IPS-18c (cell line): ENCODE results near the gene EML4.
"Not testable (repeated sequence)": the region's sequence is repeated elsewhere in the genome, so short reads cannot be mapped to it uniquely, and the experiment has no call there.

Source experiments
- H3K4me3 ChIP-seq: 2 replicates; pipeline ENCODE4 v1.7.0; 2013; ENCODE audit warnings: low read depth, mild to moderate bottlenecking, low read length, moderate library complexity; ENCODE audit not compliant: insufficient read depth
- H3K9me3 ChIP-seq: one replicate; pipeline ENCODE4 v1.6.1; 2013; ENCODE audit warnings: mild to moderate bottlenecking, low read length, moderate library complexity; ENCODE audit not compliant: control insufficient read depth, insufficient read depth

Gene EML4

DNA sequence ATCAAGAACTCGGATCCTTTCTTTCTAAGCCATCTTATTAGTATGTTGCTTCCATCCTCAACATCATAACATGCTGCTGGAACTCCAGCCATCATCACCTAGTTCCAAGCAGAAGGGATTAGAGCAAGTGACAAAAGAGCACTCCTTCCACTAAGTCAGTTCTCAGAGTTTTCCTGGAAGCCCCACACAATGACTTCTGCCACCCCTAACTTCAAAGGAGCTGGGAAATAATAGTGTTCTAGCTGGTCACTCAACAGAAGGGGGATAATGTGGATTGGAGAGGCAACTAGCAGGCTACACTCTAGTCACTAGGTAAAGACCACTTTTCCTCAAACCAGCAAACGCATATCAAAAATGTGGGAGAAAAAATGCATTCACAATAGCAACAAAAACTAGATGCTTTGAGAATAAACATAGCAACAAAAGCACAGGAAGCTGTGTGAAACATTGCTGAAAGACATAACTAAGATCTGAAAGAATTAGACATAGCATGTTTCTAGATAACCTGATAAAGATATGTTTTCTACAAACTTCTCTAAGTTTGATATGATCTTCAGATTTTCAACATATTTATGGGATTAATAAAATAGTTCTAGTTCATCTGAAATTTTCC, 152.4 kb downstream of the EML4 start:
- Histone ChIP-seq H3K4me3 (no peak overlapping the region), H3K9me3 (no peaks in the 10 kb centered on the region)

DNA sequence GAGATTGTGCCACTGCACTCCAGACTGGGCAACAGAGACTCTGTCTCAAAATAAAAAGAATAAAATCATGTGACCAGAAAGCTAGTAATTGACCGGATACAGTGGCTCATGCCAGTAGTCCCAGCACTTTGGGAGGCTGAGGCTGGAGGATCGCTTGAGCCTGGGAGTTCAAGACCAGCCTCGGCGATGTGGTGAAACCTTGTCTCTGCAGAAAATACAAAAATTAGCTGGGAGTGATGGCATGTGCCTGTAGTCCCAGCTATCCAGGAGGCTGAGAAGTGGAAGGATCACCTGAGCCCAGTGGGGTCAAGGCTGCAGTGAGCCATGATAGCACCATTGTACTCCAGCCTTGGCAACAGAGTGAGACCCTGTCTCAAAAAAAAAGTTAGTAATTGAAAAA, 155.1 kb downstream of the EML4 start:
- H3K9me3 ChIP-seq = no peaks in the 10 kb centered on the region

DNA sequence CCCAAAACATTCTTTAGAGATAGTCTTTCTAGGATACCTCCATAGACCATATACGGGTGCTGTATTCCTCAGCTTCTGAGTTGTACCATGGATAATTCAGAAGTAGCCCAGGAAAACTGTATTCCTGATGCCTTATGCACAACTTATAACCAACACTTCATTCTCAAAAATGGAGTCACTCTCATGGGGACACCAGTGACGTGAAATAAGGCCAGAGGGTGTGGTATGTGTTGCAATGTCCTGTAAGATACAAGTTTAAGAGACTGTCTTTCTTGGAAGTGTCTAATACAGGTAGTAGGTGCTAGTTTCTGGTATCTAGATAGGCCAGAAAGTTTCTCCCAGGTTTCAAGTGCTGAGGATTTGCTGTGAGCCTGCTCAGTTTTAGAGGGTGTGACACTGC, 155.8 kb downstream of the EML4 start:
- Histone ChIP-seq H3K4me3 (no peak overlapping the region), H3K9me3 (no peaks in the 10 kb centered on the region)

More for the DNA sequence above, 155.1 kb downstream of the EML4 start:
- no peak overlapping the region for H3K4me3 ChIP-seq

DNA sequence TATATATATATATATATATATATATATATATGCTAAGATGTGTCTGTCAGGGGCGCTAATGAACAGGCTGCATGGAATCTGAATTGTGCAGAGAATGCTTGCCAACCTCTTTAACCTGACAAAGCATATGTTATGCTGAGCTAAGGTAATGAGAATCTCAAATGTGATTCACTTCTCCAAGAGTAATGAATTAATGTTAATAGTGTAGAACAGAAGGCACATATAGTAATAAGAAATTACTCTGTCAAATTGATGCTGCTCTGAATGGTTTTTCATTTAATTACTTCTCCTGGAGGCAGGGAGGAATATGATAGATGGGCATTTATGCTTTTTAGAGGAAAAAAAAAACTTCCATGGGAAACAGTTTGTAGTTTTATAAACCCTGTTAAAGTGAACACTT, 156.5 kb downstream of the EML4 start:
- H3K4me3 ChIP-seq = no peak overlapping the region
- H3K9me3 ChIP-seq = no peaks in the 10 kb centered on the region

DNA sequence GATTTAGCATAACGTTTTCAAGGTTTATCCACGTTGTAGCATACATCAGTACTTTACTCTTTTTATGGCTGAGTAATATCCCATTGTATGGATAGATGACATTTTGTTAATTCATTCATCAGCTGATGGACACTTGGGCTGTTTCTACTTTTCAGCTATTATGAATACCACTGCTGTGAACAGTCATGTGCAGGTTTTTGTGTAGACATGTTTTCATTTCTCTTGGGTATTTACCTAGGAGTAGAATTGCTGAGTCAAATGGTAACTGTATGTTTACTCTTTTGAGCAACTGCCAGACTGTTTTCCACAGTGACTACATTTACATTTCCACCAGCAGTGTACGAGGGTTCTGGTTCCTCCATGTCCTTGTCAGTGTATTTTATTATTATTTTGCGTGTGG, 158.0 kb downstream of the EML4 start:
- H3K4me3 ChIP-seq = no peak overlapping the region
- H3K9me3 ChIP-seq = no peaks in the 10 kb centered on the region

DNA sequence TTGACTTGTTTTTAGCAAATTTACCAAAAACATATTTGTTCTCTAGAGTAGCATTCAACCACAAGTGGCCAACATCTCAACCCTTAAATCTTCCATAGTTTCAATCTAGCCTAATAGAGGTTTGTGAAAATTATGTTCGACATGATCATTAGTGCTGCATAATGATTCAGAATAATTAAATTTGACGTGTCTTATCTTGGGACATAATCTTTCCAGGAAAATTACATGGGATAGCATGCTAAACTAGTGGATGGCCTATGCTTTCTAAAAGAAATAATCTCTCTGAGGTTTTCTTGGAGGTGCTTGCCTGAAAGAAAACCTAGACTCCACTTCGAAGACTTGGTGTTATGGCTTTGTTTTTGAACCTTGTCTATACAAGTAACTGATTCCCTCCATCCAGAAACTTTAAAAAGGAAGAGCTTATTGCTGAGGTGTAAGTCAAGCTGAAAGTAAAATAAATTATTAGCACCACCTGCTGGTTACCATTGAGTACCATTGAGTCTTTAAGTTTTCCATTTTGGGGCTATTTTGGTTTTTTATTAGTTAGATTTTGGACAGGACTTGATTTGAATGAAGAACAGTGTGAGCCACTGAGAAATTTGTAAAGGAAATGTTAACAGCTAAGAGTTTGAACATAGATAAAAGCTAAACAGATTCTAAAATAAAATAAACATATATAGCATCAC, 159.1 kb downstream of the EML4 start:
- Histone ChIP-seq H3K9me3 (no peaks in the 10 kb centered on the region), H3K4me3 (no peak overlapping the region)

DNA sequence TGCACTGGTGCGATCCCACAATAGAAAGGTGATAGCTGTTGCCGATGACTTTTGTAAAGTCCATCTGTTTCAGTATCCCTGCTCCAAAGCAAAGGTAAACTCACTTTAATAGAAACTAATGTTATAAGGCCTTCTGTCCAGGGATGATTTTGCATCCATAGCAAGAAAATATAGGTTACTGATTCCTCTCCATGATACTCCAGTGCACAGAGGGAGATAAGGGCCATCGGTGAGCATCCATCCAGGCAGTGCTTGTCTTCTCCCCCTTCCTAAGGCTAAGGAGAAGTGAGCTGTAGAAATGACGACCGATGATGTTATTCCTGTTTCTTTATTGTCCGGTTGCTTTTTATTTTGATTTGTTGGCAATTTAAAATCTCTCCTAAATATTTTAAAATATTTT, 159.8 kb downstream of the EML4 start:
- Histone ChIP-seq H3K4me3 (no peak overlapping the region), H3K9me3 (no peaks in the 10 kb centered on the region)

DNA sequence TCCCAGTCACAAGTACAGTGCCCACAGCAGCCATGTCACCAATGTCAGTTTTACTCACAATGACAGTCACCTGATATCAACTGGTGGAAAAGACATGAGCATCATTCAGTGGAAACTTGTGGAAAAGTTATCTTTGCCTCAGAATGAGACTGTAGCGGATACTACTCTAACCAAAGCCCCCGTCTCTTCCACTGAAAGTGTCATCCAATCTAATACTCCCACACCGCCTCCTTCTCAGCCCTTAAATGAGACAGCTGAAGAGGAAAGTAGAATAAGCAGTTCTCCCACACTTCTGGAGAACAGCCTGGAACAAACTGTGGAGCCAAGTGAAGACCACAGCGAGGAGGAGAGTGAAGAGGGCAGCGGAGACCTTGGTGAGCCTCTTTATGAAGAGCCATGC, 160.6 kb downstream of the EML4 start:
- Histone ChIP-seq H3K4me3 (no peak overlapping the region), H3K9me3 (no peaks in the 10 kb centered on the region)

DNA sequence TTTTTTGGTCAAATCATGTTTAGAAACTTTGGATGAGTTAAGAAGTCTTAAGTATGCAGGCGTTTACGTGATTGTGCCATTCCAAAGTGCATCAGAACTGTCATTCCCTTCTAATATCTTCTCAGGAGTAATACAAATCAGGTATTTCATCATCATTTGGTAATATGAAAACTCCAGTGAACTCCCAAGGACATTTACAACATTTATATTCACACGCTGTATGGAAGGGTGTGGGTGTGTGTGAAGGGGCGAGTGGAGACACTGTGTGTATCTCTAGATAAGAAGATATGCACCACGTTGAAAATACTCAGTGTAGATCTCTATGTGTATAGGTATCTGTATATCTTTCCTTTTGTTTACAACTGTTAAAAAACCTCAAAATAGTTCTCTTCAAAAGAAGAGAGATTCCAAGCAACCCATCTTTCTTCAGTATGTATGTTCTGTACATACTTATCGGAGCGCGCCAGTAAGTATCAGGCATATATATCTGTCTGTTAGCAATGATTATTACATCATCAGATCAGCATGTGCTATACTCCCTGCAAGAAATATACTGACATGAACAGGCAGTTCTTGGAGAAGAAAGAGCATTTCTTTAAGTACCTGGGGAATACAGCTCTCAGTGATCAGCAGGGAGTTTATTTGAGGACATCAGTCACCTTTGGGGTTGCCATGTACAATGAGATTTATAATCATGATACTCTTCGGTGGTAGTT, 162.6 kb downstream of the EML4 start:
- no peaks in the 10 kb centered on the region for H3K9me3 ChIP-seq
- H3K4me3 ChIP-seq = no peak overlapping the region

DNA sequence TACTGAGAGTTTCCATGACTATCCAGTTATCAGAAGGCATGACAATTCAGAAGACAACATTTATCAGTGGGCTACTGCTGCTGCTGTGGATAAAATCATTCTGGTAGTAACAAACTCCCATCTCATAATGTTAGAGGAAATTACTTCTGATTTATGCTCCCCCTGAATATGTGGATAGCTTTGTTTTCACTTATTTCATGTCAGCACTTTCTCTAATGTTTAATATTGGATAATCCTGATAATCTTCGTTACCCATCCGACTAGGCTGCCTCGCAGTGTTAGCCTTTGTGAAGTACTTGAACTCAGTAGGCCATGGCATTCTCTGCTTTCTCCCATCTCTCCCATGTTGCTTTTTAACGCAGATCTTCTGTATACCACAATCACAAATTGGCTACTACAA, 163.4 kb downstream of the EML4 start:
- no peak overlapping the region for H3K4me3 ChIP-seq
- no peaks in the 10 kb centered on the region for H3K9me3 ChIP-seq

DNA sequence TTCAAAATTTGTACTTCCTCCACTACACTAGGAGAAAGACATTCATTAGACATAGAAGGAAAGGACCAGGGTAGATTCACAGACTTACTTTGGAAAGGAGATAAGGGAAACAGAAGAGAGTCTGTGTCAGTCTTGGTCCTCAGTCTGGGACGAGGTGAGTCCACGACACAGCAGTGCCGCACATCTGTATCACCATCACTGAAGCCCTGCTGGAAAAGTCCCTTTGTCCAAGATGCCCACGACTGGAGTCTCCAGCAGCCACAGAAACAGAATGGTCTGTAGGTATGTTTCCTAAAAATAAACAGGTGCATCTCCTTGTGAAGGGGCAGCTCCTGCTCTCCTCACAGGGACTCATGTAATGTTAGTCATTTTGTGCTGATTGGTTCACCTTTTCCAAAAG, 164.4 kb downstream of the EML4 start:
- H3K9me3 ChIP-seq = no peaks in the 10 kb centered on the region

DNA sequence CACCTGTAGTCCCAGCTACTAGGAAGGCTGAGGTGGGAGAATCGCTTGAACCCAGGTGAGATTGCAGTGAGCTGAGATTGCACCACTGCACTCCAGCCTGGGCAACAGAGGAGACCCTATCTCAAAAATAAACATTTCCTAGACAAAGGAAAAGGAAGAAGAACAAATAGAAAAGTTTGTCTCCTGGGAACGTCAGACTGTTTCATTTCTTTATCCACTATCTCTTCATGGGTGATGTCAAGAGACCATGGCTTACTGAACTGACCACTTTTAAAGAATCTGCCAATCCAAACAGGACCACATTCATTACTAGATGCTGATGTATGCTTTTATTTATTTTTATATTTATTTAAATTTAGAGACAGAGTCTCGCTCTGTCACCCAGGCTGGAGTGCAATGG, 165.1 kb downstream of the EML4 start:
- no peaks in the 10 kb centered on the region for H3K9me3 ChIP-seq
- no peak overlapping the region for H3K4me3 ChIP-seq

More for the DNA sequence above, 164.4 kb downstream of the EML4 start:
- H3K4me3 ChIP-seq = no peak overlapping the region

DNA sequence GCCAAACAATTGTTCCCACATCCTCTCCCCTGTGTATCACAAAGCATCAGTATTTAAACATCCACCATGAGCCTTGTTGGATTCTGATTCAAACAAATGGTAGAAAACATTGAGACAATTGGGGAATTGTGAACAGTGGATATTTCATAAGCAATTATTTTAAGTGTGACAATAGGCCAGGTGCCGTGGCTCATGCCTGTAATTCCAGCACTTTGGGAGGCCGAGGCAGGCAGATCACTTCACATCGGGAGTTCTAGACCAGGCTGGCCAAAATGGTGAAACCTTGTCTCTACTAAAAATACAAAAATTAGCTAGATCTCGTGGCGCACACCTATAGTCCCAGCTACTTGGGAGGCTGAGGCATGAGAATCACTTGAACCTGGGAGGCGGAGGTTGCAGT, 165.7 kb downstream of the EML4 start:
- H3K4me3 ChIP-seq, H3K9me3 ChIP-seq: not testable (repeated sequence)

DNA sequence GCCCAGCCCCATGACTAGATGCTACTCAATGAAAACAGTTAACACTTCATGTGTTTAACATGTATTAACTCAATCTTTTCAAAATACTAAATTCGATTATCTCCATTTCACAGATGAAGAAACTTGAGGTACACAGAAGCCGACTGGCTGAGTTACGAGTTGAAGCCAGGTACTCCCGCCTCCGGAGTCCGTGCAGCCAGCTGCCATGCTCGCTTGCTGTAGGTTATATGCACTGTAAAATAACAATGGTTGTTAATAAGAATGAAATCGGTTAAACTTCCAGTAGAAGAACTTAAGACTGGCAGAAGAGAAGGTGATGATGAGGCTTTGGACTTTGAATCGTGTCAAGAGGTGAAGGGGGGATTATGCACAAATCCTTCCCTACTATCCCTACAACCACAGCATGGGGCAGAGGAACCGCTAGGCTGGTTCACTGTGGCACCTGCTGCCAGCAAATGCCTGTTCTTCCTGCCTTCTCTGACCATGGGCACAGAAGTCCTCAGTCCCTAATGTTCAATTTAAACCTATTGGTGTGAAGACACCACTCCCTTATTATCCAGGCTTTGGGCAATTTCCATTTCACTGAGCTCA, 166.5 kb downstream of the EML4 start:
- Histone ChIP-seq H3K9me3 (no peaks in the 10 kb centered on the region), H3K4me3 (no peak overlapping the region)

DNA sequence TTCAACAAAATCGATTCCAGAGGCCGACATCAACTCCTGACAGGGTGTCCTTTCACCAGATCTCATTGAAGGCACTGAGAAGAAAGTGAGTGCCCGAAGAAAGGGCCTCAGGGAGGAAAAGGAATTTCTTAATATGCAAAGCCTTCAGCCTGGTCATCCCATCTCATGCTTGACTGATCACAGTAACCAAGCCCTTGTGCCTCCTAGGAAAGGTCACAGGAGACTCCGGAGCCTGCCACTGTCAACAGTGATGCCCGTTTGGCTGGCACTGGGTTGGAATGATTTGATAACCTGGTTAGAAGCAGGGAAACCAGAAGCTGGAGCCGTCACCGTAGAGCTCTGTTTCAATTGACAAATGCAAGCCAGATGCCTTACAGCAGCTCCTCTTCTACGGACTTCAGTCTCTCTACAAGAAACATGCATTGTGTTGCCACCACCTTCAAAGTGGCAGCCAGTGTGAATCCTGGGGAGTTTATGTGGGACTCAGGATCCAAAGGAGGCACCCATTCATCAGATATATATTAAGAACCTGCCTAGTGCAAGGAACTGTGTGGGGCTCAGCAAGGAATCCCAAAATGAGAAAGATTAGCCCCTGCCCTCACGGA, 167.3 kb downstream of the EML4 start:
- no peaks in the 10 kb centered on the region for H3K9me3 ChIP-seq
- no peak overlapping the region for H3K4me3 ChIP-seq

DNA sequence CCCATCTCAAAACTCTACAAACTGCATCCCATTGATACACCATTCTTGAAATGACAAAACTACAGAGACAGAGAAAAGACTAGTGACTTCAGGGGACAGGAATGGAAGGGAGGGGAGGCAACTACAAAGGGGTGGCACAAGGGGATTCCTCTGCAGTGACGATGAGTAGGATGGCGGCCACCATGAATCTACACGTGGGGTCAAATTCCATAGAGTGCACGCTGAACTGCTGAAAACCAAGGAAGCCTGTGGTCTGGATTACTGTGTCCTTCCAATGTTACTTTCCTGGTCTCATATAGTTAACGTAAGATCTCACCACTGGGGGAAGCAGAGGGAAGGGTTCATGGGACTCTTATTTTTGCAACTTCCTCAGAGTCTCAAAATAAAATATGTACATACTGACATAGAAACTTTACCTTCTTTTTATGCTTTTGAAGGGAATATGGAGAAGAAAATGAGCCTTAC, 168.2 kb downstream of the EML4 start:
- H3K9me3 ChIP-seq = no peaks in the 10 kb centered on the region
- H3K4me3 ChIP-seq = no peak overlapping the region

DNA sequence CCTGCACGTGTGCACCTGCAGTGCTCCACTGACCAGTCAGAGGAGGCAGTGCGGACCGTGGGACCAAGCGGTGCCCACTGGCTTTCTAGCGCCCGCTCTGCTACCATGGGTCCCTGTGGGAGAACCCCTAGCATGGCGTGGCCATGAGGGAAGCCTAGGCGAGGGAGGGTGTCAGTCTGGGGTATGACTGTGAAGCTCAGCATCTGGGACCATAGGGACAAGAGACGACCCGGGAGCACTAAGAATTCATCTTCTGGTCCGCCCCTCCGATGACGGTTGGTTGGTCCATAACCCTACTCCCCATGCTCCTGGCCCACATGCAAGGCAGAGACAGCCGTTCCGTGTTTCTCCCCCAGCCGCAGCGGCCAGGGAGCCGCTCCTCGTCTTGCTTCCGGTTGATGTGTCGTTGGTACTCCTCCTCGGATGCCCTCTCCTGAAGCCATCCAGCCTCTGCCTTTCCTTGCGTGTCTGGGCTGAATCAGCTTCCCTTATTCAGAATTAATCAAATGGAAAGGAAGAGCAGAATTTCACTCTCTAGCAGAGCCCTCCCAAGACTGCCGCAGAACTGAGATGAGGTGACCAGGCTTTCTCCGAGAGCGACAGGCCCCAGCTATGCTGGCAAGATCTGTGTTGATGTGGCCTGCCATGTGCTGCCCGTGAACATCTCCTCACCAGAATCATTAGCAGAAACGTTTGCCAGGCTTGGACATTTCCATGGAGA, 168.9 kb downstream of the EML4 start:
- Histone ChIP-seq H3K4me3 (no peak overlapping the region), H3K9me3 (peaks cover 2% of the 10 kb centered on the region)
